A673 (cell line): ENCODE measurements around the gene DNAJC10. TPM values are rescaled to one million over a fixed set of nuclear protein-coding genes. Genes with fewer than 3 reads are reported as not detected.
"Not testable (repeated sequence)": the region's sequence is repeated elsewhere in the genome, so short reads cannot be mapped to it uniquely, and the experiment has no call there.

Source experiments
- BruUV-seq: library from RNA; stranded (reverse); fragments of 400-500 nt; replicated peaks from 2 replicates; lab custom pipeline; 2021; lab: Mats Ljungman, UMichigan
- CTCF ChIA-PET: fragments of 300-600 bp; sonication (Branson Sonifier 250); formaldehyde crosslinking; loops from one replicate; lab custom pipeline; 2022; ENCODE audit warnings: antibody characterized with exemption; lab: Charles Lee
- POLR2A ChIA-PET: fragments of 300-600 bp; sonication (Branson Sonifier 250); formaldehyde crosslinking; loops from one replicate; lab custom pipeline; 2022; ENCODE audit warnings: antibody characterized with exemption; ENCODE audit not compliant: low non-redundant PET; lab: Charles Lee
- DNase-seq: peaks from one replicate; pipeline ENCODE4 v3.0.0-alpha.2; 2015; ENCODE audit warnings: low spot score
- H3K27ac ChIP-seq: fragments of 200-600 bp; sonication (generic); 2 replicates; pipeline ENCODE4 v1.5.1; 2016; ENCODE audit warnings: mixed run types, low read depth, mild to moderate bottlenecking, mixed read lengths, antibody characterized with exemption, low read length; ENCODE audit not compliant: poor library complexity, severe bottlenecking
- H3K27me3 ChIP-seq: fragments of 200-600 bp; sonication (generic); replicated peaks from 2 replicates; pipeline ENCODE4 v1.6.1; 2017; ENCODE audit warnings: mixed run types, low read depth, mild to moderate bottlenecking, mixed read lengths, antibody characterized with exemption, low read length; ENCODE audit not compliant: insufficient read depth, poor library complexity
- H3K36me3 ChIP-seq: fragments of 200-600 bp; sonication (generic); 2 replicates; pipeline ENCODE4 v1.6.1; 2016; ENCODE audit warnings: mixed run types, mild to moderate bottlenecking, mixed read lengths, antibody characterized with exemption, low read length; ENCODE audit not compliant: insufficient read depth, poor library complexity, severe bottlenecking
- H3K4me1 ChIP-seq: fragments of 200-600 bp; sonication (generic); 2 replicates; pipeline ENCODE4 v1.6.1; 2017; ENCODE audit warnings: mixed run types, mild to moderate bottlenecking, mixed read lengths, antibody characterized with exemption, low read length; ENCODE audit not compliant: insufficient read depth, poor library complexity, severe bottlenecking
- H3K4me3 ChIP-seq: fragments of 200-600 bp; sonication (generic); 2 replicates; pipeline ENCODE4 v1.5.1; 2016; ENCODE audit warnings: low read depth, mixed run types, mild to moderate bottlenecking, mixed read lengths, low read length; ENCODE audit not compliant: poor library complexity, severe bottlenecking
- H3K9me3 ChIP-seq: fragments of 200-600 bp; sonication (generic); 2 replicates; pipeline ENCODE4 v1.6.1; 2016; ENCODE audit warnings: mixed run types, low read depth, mild to moderate bottlenecking, mixed read lengths, antibody characterized with exemption, low read length; ENCODE audit not compliant: poor library complexity, severe bottlenecking
- EZH2 ChIP-seq: fragments of 200-600 bp; sonication (generic); IDR thresholded peaks from 2 replicates; pipeline ENCODE4 v1.6.1; 2017; ENCODE audit warnings: borderline replicate concordance, low read depth, mild to moderate bottlenecking, mixed read lengths, antibody characterized with exemption, low read length; ENCODE audit not compliant: poor library complexity, severe bottlenecking
- intact Hi-C: fragments of 100-400 bp; cut with micrococcal nuclease; formaldehyde crosslinking; loops from one replicate; pipeline ENCODE4 v1.10.0; 2022; ENCODE audit not compliant: unreplicated experiment
- total RNA-seq: library from RNA; stranded (reverse); gene quantifications from 2 replicates; pipeline ENCODE4 v1.2.3, GENCODE V29; 2021
- TF ChIP-seq, protein P1 (sequence below): fragments of 300-800, 200-600 bp; sonication (generic); conservative IDR thresholded peaks from 2 replicates; pipeline ENCODE4 v1.5.1; 2017; ENCODE audit warnings: low read depth, mild to moderate bottlenecking, antibody characterized with exemption, low read length, moderate library complexity, mixed read lengths

The DNAJC10 gene
- total RNA-seq, 1 experiment from 2014 or later = 101 TPM

DNA sequence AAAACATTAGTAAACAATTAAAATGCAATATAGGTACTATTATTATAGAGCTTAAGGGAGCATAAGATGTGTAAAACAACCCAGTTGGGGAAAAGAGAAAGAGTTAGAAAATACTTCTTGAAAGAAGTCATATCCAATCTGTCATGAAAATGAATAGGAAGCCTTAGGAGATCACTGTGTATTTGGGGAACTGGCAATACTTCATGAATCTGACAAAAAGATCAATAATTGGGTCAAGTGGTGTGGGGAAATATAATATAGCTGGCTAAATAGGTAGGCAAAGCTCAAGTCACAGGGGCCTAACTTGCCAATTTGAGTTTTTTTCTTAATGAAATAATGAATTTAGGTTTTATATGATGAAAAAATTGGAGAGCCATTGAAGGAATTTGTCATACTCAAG lies 14.4 kb downstream of the DNAJC10 start:
- Histone ChIP-seq H3K27ac (no peak overlapping the region), H3K27me3 (no peaks in the 10 kb centered on the region), H3K9me3 (no peaks in the 10 kb centered on the region), H3K36me3 (peaks cover 53% of the 10 kb centered on the region), H3K4me1 (peaks cover 27% of the 10 kb centered on the region), H3K4me3 (no peak overlapping the region)
- TF ChIP-seq, protein P1, sequence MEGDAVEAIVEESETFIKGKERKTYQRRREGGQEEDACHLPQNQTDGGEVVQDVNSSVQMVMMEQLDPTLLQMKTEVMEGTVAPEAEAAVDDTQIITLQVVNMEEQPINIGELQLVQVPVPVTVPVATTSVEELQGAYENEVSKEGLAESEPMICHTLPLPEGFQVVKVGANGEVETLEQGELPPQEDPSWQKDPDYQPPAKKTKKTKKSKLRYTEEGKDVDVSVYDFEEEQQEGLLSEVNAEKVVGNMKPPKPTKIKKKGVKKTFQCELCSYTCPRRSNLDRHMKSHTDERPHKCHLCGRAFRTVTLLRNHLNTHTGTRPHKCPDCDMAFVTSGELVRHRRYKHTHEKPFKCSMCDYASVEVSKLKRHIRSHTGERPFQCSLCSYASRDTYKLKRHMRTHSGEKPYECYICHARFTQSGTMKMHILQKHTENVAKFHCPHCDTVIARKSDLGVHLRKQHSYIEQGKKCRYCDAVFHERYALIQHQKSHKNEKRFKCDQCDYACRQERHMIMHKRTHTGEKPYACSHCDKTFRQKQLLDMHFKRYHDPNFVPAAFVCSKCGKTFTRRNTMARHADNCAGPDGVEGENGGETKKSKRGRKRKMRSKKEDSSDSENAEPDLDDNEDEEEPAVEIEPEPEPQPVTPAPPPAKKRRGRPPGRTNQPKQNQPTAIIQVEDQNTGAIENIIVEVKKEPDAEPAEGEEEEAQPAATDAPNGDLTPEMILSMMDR = no peak
- TF ChIP-seq EZH2 = no peak
- DNase-seq = no peak
- ChIA-PET POLR2A (no interaction called here), CTCF (interaction anchor here (0.6 kb wide), 1 partner anchor 241 kb away, joined by 4 read pairs; no protein-coding TSS in a partner anchor)
- BruUV-seq = no TSS peak
- intact Hi-C loops = no loop called here

- no peak for DNase-seq
- intact Hi-C loops = no loop called here
- BruUV-seq = no TSS peak
- no peaks in the 10 kb centered on the region for H3K9me3 ChIP-seq
- H3K27ac ChIP-seq = no peak overlapping the region
- no peak overlapping the region for H3K4me3 ChIP-seq
- CTCF ChIA-PET = no interaction called here
- POLR2A ChIA-PET = interaction anchor here (0.6 kb wide), 1 partner anchor 880 kb away, joined by 3 read pairs; no protein-coding TSS in a partner anchor
- peaks cover 14% of the 10 kb centered on the region for H3K4me1 ChIP-seq
- no peaks in the 10 kb centered on the region for H3K27me3 ChIP-seq
- peaks cover 69% of the 10 kb centered on the region for H3K36me3 ChIP-seq
- TF ChIP-seq, protein P1 = no peak
- no peak for TF ChIP-seq EZH2
Observed at GRCh38 chr2:182732736-182733135, 16.7 kb downstream of the DNAJC10 start.

GRCh38 chr2:182733572-182733971 lies 17.5 kb downstream of the DNAJC10 start:
- no peak for TF ChIP-seq EZH2
- TF ChIP-seq, protein P1 = no peak
- no peak overlapping the region for H3K27ac ChIP-seq
- POLR2A ChIA-PET = no interaction called here
- DNase-seq = no peak
- H3K27me3 ChIP-seq = no peaks in the 10 kb centered on the region
- intact Hi-C loops = no loop called here
- no TSS peak for BruUV-seq
- H3K9me3 ChIP-seq = no peaks in the 10 kb centered on the region
- H3K4me3 ChIP-seq = no peak overlapping the region
- H3K36me3 ChIP-seq = peaks cover 68% of the 10 kb centered on the region
- CTCF ChIA-PET = no interaction called here
- H3K4me1 ChIP-seq = peaks cover 14% of the 10 kb centered on the region

- H3K27ac ChIP-seq, H3K4me3 ChIP-seq, H3K27me3 ChIP-seq, H3K4me1 ChIP-seq, intact Hi-C loops, BruUV-seq, DNase-seq, POLR2A ChIA-PET, CTCF ChIA-PET, H3K9me3 ChIP-seq: not testable (repeated sequence)
- H3K36me3 ChIP-seq = peaks cover 66% of the 10 kb centered on the region
Observed at GRCh38 chr2:182736856-182737255, 20.8 kb downstream of the DNAJC10 start.
